HG02870 (cell line): ENCODE data around the gene CRHR1.
"Not testable (repeated sequence)": the region's sequence is repeated elsewhere in the genome, so short reads cannot be mapped to it uniquely, and the experiment has no call there.

Source experiments
- ATAC-seq: cut with Tn5 transposase; IDR thresholded peaks from one replicate; pipeline ENCODE4 v1.9.1; 2021; ENCODE audit warnings: mild to moderate bottlenecking, moderate library complexity; ENCODE audit not compliant: unreplicated experiment

The CRHR1 gene

DNA sequence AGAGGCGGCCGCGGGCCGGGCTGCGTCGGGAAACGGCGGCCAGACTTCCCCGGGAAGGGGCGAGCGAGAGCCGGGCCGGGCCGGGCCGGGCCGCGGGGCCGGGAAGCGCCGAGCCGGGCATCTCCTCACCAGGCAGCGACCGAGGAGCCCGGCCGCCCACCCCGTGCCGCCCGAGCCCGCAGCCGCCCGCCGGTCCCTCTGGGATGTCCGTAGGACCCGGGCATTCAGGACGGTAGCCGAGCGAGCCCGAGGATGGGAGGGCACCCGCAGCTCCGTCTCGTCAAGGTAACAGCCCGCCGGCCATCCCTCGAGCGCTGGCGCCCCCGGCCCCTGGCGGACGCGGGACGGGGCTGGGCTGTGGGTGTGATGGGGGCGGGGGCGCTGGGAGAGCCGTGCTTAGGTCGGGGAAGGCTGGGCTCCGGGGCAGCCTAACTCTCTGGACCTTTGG lies at the start of gene CRHR1:
Gene CRHR1 (plus strand): TSS at position 28 of the 448 bp plus-strand sequence. CDS start 225 bp downstream, at position 253.
- no peak for ATAC-seq

DNA sequence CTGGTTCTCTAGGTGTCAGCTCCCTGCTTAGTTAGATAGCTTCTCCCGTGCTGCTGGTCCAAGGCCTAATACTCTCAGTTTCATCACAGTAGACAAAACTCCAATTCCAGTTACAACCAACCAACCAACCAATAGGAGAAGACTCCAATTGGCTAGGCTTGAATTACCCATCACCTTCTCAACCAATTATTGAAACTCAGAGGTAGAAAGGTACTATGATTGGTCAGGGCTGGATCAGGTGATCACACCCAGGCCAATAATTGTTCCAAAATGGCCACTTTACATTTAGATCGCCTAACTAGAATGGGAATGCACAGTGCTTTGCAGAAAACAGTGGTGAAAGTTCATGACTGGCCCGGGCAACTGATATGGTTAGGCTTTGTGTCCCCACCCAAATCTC lies 49.5 kb upstream of the CRHR1 start:
- ATAC-seq, result no peak

DNA sequence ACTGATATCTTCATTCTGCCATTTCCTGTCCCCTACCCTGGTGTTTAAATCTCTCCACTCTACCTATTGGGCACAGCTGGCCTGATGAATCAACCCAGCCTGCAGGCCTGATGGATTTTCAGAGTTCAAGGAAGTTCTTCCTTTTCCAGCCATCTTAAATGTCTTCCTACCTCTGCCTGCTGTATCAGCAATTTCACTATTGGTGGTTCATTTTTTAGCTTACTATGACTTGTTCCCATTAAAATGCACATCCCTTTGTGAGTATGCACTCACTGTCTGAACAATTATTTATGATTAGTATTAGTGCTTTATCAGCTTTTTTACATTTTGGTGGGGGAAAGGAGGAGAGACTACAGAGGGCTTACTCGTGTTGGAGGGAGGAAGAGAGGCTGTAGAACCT lies 48.6 kb upstream of the CRHR1 start:
- no peak for ATAC-seq

DNA sequence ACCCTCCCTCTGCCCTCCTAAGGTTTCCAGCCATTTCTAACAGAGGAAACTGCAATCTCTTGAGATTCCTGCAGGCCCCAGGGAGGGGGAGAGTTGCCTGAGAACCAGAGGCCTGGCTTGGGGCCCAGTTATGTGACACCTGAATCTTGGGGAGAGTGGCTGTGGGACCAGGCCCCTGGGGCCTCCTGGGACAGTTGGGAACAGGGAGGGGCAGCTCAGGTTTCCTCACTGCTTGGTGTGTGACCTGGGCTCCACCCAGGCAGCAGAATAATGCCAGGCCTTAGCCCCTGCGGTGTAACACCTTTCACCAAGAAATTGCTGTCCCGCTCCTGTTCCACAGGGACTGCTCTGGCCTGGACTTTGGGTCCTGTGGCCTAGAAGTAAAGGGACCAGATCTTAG lies 44.3 kb upstream of the CRHR1 start:
- no peak for ATAC-seq

DNA sequence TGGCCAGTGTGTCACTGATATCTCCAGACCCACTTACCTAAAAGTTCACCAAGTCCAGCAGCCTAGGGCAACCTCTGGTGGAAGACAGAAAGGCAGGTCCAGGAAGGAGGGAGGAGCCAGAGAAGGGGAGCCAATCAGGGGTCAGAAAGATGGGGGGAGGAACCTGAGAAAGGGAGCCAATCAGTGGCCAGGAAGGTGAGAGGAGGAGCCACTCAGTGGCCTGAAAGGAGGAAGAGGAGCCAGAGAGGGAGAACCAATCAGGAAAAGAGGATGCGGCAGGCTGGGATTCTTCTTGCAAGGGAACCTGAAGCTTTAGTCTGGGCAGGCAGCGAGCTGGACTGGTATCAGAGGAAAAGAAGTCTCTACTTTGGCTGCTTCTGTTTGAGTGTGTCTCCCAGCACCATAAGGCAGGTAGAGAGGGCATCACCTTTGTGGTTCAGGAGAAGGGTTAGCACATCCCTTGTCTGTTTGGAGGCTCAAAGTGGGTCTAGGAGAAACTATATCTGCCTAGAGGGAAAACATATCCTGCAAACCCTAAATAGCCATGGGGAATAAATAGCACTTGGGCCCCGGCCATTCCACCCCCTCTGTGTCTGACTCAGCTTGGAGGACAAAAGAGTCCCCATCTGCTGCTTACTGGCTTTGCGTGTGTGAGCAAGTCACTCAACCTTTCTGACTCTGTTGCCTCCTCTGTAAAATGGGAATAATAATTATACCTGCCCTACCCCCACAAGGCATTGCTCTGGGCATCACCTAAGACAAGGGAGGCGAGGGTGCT lies 43.4 kb upstream of the CRHR1 start:
- no peak for ATAC-seq

DNA sequence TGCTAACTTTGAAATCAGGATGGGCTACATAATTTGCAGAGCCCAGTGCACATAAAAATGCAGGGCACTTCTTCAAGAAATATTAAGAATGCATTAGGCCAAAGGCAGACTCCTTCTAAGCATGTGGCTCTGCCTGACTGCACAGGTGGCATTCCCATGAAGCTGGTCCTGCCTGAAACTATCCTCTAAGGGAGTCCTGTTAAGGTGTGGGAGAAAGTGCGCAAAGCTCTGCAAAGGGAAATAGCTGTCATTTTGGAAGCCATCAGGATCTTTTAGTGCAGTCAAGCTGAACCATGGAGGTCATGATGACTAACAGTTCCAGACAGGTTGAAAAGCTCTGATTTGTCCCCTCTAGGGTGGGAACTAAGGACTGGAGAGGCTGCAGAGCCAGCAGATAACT lies 41.9 kb upstream of the CRHR1 start:
- no peak for ATAC-seq

DNA sequence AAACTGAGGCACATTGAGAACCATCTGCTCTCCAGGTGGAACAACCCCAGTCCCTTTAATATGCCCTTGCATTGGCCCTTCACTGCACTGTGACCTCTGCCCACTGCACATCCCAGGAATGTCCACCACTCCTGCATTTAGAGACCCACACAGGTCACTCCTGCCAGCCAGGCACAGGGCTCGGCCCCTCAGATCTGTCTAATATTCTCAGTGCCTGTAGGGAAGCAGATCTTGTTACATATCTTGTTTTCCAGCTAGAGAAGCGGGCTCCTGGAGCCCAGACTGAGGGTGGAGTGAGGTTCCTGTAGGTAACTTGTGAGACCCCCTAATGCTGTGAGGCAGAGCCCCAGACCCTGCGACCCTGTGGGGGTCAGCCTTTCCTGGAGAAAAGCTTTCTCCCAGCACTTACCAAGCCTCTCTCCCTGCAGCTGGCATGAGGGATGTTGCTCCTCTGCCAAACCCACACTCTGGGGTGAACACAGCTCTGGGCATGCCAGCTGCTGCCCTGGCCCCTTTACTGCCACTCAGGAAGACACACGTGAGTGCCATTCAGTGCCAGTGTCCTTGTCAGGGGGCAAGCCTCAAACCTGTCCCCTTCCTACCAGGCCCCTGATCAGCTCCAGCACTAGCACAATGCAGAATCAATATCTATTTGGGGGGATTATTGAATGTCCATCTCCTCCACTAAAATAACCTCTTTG lies 40.3 kb upstream of the CRHR1 start:
- ATAC-seq, result no peak

DNA sequence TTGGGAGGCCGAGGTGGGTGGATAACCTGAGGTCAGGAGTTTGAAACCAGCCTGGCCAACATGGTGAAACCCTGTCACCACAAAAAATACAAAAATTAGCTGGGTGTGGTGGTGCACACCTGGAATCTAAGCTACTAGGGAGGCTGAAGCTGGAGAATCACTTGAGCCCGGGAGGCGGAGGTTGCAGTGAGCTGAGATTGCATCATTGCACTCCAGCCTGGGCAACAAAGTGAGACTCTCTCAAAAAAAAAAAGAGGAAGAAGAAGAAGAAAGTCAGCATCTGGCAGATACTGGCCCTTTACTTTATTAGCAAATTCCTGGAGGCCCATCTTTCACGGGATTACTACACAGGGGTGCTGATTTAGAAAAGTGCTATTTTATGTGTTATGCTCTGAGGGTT lies 39.3 kb upstream of the CRHR1 start:
- not testable (repeated sequence) for ATAC-seq

DNA sequence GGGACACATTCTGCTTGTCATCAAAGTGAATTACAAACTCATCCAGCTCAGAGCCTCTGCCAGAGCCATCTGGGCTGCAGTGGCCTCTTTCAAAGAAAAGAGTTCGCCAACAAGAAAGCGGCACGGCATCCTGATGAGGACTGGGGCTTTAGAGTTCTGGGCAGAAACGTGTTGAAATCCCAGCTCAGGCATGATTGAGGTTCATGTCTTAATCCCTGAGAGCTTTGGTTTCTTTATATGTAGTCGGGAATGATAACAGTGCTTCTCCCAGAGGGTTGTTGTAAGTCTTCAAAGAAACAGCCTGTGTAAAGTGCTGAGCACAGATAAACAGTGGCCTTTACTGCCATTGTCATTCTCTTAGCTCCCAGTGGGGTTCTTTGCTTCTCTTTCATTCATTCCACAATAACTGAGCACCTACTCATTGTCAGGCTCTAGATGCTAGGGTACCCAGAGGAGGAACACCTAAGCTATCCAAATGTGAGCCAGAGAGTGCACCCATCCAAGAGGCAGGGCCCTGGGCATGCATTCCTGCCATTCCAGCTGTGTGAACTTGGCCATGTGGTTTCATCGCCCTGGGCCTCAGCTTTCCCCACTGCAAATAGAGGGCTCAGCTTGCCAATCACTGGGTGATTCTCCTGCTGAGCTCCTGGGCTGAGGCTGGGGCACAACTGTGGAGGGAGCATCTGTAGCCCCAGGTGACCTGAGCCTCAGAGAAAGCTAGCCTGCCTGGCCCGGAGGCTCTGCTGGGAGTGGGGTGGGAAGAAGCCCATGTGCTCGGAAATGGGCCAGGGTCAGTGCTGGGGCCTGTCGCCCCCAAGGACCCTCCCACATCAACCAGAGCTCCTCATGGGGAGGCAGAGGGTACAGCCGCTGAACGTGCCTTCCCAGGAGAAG lies 38.3 kb upstream of the CRHR1 start:
- ATAC-seq, result no peak

DNA sequence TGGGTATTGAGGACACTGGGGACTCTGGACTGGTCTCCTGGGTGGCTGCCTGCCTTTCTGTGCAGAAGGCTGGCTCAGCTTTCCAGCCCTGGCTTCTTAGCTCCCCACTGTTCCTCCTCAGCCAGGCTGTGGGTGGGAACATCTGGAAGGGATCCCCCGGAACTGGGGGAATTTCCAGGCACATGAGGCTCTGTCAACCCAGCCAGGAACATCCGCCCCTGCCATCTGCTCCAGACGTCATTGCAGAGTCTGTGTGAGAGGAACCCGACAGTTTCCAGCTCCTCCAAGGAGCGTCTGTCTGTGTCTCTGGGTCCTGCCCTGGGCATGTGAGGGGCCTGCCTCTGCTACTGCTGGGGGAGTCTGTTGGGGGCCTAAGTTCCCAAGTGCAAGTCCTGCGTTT lies 36.2 kb upstream of the CRHR1 start:
- ATAC-seq, result no peak

DNA sequence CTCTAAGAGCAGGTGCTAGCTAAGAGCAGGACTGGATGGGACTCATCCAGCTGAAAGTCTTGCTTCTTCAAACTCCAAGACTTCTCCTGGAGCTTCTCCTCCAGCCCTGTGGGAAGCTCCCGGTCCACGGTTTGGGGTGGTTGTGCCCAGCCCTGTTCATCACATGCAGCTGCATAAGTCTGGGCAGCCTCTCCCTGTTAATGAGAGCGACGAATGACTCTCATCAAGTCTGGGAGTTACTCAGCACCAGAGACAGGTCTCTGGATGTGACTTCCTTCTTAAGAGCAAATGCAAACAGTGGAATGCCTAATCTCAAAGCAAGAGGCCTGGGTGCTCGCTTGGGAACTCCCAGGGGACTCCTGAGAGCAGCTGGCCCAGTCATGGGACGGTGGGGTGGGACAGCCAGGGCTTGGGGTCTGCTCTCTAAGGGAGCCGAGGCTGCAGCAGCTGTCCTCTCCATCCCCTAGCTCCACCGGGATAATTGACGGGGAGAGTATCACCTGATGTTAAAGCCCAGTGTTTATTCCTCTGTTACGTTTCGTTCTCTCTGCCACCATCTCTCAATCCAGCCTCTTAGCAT lies 35.3 kb upstream of the CRHR1 start:
- ATAC-seq, result no peak

DNA sequence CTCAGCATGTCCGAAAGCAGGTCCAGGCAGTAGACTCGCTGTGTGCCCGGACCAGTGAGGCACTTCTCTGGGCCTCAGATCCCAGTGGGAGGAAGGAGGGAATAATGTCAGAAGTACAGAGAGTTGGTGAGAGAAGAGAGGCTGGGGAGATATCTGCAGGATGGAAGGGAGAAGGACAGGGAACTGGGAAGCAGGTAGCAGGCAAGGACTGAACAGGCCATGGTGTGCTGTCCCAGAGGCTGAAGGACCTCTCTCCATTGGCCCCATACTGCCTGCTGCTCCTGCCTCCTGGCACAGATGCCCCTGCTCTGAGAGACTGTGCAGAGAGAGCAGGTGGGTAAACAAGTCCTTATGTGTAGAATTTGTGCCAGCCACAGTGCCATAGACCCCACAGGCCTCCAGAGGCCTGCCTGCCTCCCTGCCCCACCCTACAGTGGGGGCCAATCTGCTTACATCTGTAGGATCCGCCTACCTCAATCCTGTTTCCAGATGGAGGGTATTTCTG lies 34.2 kb upstream of the CRHR1 start:
- no peak for ATAC-seq

DNA sequence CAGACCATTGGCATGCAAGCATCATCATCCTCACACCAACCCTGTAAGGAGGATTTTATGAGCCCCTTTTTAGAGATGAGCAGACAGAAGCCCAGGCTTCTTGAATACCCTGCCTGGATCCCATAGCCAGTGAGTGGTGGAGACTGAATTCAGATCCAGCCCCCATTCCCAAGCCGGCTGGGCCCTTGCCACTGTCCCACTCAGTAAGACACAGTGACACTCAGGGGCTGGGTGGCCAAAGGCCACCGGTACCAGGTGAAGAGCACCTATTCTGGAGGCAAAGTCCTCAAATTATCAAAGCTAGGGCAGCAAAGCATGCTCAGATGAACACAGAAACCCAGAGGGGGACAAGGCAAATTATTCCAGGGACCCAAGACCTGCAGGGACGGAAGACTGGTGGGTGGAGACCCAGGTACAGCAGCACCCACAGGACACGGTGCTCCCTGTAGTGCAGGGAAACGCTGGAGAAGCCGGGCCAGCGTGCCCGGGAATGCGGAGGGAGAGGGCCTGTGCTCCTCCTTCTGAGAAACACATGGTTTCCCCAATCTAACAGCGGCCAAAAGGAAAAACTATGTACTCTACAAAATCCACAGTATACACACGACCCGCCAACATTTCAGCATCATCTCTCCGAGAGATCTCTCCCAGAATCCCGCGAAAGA lies 33.2 kb upstream of the CRHR1 start:
- no peak for ATAC-seq

DNA sequence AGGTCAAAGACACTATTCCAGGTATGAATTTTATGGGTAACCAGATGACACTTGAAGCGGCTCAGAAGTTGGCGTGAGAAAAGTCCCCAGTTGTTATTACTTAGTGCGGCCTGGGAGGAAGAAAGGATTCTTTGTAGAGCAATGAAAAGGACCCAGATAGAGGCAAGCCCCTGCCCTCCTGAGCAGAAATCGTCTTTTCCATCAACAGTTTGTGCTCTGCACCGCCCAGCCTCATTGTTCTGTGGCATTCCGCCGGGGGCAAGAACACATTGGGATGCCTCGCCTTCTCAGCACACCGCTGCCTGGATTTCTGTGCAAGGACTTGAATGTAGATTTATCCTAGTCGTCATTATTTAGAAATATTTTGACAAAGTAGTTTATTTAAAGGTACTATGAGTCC lies 32.7 kb upstream of the CRHR1 start:
- ATAC-seq, result no peak

DNA sequence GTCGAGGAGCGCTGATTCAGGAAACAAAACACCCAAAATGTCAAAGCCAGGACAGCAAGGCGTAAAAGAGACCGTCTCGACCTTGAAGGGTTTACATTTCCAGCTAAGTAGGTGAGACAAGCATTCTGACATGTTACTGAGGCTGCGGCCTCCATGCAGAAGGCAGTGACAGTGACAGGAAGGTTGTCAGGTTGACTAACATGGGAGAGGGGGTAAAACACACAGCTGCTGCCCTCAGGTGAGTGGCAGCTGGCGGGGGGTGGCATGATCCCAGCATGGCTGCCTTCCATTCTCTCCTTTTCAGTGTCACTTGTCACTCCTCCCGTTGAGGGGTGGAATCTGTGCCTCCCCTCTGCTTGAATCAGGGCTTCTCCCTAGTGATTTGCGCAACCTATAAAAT lies 31.9 kb upstream of the CRHR1 start:
- no peak for ATAC-seq

DNA sequence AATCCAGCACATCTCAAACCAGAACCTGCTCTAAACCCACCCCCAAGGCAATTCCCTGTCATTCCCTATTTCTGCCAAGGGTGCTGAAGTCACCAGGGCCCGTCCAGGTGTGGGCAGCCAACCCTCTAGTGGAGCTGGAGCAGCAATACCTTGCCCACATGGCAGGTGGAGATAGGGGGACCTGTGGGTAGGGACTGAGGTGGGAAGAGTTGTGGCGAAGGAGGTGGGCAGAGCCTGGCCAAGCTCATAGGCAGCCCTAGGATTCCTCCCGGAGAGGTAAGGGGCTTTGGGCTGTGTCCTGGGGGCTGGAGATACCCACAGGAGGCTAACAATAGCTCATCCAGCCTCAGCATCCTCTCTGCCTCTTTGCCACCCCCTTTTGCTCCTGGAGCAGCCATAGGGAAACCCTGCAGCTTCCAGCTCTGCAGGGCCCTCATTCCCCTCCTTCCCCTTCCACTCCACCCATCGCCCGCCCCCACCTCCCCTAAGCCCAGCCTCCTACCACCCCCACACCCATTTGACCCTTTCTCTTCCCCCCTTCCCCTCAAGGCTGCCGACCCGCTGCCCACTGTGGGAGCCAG lies 30.4 kb upstream of the CRHR1 start:
- ATAC-seq, result no peak

DNA sequence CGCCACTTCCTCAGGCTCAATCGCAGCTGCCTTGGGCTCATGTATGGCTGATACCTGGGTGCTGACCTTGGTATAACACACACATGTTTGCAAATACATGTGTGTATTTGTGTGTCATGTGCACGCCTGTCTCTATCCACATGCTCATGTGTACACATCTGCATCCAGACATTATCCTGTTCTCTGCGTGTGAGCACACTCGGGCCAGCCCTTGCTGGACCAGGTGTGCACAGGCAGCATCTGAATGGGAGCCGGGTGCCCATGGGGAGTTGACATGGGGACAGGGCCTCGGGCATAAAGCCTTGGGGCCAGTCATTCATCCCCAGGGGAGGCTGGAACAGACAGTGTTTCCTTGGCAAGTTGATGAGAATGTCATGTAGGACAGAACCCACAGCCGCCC lies 29.1 kb upstream of the CRHR1 start:
- ATAC-seq, result no peak

DNA sequence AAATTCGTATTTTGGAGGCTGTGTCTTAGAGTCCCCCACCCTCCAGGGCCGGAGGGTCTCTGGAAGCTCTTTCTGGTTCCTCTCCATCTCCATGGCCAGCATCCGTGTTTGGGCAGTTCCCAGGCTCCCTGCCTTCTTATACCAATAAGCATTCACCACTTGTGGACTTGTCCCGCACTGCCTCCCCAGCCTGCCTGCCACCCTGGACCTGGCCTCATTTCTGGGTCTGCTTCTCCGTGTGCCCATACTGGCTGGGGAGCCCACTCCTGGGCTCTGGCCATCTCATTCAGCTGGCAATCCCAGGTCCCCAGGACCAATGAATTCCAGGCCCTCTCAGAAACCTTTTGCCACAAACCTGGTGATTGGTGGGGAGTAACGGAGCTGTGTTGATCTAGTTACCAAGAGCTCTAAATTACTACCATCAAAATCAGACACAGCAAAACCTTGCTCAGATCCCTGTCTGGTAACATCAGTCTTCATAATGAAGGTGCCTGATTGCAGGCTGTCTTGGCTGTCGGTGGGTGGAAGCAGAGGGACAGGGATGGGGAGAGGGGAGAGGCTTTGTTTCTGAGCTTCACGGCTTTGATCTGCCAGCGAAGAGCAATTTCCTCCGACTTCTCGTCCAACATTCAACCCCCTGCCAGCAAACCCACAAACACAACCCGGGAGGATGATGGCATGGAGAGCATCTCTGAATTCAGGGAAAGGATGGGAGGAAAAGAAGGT lies 27.7 kb upstream of the CRHR1 start:
- ATAC-seq, result no peak

DNA sequence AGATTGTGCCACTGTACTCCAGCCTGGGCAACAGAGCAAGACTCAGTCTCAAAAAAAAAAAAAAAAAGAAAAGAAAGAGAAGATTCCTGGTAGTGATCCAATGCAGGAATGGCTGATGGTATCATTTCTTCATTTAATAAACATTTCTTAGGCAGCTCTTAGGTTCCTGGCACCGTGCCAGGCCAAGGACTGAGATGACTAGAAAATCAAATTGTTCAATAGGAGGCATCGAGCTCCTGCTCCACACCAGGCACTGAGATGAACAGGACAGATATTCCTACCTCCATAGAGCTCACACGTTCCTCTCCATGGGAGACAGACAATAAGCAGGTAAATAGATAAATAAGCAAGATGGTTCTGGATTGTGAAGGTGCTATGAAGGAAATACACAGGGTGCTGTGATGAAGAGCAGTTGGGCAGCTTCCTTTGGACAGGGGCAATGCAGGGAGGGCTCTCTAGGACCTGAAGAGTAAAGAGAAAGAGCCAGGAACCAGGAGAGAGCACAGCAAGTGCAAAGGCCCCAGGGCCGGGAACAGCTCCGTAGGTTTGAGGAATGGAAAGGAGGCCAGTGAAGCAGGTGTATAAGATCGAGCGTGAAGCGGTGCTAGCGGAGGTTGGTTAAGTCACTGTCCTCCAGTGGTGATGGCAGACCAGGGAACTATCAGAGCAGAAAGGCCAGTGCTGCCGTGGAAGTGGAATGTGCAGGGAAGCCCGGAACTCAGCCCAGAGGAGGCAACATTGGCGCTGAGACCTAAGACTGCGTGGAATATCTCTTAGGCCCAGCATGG lies 26.5 kb upstream of the CRHR1 start:
- ATAC-seq, result no peak
